GM19023 (cell line): Measurements from ENCODE around the gene TRAPPC5.
"Not testable (repeated sequence)": the region's sequence is repeated elsewhere in the genome, so short reads cannot be mapped to it uniquely, and the experiment has no call there.

Source experiments
- ATAC-seq: cut with Tn5 transposase; IDR thresholded peaks from one replicate; pipeline ENCODE4 v1.9.1; 2021; ENCODE audit warnings: mild to moderate bottlenecking, moderate library complexity; ENCODE audit not compliant: unreplicated experiment

The TRAPPC5 gene

DNA sequence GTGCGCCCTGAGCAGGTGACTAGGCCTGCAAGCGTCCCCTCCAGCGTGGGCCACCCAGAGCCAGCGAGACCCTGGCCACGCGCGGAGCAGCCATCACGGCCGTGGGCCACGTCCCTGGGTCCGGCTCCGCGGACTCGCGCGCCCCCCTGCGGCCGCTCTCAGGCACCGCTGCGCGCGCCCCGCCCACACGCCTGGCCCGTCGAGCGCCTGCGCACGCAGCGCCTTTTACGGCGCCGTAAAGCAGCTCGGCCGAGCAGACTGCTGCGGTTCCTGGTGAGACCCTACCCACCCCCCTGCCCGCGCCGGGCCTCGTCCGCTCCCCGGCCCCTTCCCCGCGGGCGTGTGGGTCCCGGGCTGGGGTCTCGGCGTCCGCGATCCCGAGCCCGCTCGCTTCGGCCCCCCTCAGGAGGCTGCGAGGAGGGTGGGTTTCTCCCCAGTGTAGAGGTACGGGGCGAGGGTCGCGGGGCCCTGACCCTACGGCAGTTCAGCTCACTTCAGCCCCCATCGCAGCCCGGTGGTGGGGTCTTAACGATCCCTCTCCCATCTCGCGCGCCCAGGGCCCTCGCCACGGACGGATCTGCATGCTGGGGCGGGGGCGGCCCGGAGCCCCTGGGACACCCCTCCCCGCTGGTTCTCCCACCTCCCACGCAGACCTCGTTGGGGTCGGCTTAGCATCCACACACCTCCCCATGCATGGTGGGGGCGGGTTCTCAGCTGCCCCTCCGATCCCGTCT is at the start of gene TRAPPC5:
TRAPPC5 (plus strand) TSS at position 228 of the 734 bp plus-strand sequence. CDS start 1,421 bp downstream, outside the sequence.
- ATAC-seq, result peak; percentile 53

- no peak for ATAC-seq
Measured at GRCh38 chr19:7631577-7631976, 49.1 kb upstream of the TRAPPC5 start.

DNA sequence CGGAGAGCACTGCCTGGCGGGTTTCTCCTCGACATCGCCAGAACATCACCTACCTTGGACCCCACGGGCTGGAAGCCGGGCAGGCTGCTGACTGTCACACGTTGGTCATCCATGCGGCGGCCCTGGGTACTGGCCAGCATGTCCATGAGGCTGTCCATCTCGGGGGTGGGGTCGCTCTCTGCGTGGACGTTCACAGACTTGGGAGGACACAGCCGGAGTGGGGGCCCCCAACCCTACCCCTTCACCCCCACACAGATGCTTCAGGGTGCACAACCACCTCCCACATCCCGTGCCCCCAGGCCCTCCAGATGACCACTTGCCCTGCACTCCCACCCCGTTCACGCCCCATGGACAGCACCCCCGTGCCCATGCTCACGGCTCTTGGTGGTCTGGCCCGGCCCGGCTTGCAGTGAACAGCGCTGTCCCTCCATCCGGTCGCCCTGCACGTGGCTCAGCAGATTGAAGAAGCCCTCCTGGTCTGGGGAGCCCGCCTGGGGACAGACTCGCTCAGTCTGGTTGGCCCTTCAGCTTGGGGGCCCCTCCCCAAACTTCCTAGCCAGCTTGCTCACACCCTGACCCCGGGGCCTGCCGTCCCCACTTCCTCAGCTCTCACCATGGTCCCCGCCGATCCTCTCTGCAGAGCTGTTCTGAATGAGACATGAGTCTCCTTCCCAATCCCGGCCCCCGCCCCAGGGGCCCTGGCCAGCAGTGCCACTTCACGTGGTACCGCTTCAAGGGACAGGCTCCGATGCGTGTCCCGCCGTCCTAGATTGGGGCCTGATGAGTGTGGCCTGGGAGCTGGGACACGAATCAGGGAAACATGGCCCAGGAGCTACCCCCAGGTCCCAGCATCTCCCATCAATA is 48.1 kb upstream of the TRAPPC5 start:
- no peak for ATAC-seq

GRCh38 chr19:7633698-7634097 is 46.9 kb upstream of the TRAPPC5 start, which contains the start of gene PCP2:
TSS of gene PCP2 (minus strand) at chr19:7633719. CDS start at chr19:7633457, 262 bp downstream.
- no peak for ATAC-seq

- ATAC-seq, result no peak
Measured at GRCh38 chr19:7635670-7636069, 45.0 kb upstream of the TRAPPC5 start.

- no peak for ATAC-seq
Measured at GRCh38 chr19:7636317-7636690, 44.3 kb upstream of the TRAPPC5 start.

- ATAC-seq, result peak; percentile 69
Measured at GRCh38 chr19:7636691-7637373, 43.8 kb upstream of the TRAPPC5 start, which contains the start of gene STXBP2. TSS of gene STXBP2 (plus strand) at chr19:7637110. CDS start at chr19:7637150, 40 bp downstream.

DNA sequence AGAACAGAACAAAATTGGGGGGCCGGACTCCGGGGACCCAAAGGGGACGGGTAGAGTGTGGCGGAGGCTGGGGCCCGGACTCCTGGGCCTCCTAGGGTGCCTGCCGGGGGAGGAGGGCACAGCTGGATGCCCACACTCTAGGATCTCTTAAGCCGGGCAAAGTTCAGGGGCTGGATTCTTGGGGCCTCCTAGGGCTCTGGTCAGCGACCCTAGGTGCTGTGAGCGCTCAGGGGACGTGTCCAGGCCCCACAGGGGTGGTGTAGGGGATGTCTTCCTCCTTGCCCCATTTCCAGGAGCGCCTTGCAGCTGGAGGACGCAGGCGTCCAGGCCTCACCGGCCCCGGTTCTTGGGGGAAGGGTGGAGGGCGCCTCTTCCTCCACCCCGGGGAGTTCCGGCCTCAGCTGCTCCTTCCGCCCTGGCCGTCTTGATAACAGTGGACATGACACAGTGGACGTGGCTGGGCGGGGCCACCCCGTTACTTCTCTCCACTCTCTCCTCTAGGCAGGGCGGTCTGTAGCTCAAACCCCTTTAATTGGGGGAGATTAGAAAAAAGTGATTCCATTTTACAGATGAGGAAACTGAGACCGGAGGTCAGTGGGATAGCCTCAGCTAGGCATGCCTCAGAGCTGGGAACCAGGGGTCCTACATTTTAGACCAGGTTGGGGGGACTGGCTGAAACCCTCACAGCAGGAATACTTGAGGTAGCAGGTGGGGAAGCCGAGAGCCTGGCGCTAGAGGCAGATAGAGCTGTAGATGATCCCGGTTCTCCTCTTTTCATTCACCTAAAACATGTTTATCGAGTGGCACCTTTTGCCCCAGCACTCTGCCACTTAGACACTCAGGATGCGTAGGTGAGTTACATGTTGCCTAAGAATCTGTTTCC is 43.0 kb upstream of the TRAPPC5 start:
- peak; percentile 9 for ATAC-seq

DNA sequence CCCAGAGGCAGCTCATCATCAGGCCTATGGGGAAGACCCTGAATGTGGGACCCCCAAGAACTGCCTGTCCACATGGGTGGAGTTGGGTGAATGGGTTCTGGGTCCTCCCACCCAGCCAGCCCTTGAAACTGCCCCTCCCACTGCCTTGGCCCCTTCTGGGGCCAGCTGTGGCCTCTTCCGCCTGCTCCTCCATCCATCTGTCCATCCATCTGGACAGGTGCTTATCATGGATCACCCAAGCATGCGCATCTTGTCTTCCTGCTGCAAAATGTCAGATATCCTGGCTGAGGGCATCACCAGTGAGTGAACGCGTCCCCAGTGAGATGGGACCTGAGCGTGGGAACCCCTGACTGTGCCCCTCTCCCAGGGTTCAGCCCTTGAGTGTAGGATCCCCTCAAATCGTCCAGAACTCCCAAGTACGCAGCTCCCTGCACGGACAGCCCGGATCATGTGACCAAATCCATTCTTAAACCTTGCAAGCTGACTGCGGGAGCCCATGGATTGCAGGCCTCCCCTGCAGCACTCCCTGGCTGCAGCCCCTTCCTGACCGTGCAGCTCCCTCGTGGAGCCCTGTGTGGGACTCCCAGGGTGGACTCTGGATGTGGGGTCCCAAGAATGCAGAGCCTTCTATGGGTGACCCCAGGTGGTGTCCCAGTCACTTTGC is 41.7 kb upstream of the TRAPPC5 start:
- no peak for ATAC-seq

DNA sequence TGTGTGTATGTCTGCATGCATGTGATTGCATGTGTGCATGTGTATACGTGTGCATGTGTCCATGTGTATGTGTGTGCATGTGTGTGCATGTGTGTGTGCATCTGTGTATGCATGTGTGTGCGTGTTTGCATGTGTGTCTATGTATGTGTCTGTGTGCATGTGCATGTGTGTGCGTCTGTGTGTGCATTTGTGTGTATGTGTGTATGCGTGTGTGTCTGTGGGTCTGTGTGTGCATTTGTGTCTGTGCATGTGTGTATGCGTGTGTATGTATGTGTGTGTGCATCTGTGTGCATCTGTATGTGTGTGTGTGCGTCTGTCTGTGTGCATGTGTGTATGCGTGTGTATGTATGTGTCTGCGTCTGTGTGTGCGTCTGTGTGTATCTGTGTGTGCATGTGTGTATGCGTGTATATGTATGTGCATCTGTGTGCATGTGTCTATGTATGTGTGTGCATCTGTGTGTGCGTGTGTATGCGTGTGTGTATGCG is 40.7 kb upstream of the TRAPPC5 start:
- ATAC-seq, result no peak

- no peak for ATAC-seq
Measured at GRCh38 chr19:7640803-7641202, 39.8 kb upstream of the TRAPPC5 start.

DNA sequence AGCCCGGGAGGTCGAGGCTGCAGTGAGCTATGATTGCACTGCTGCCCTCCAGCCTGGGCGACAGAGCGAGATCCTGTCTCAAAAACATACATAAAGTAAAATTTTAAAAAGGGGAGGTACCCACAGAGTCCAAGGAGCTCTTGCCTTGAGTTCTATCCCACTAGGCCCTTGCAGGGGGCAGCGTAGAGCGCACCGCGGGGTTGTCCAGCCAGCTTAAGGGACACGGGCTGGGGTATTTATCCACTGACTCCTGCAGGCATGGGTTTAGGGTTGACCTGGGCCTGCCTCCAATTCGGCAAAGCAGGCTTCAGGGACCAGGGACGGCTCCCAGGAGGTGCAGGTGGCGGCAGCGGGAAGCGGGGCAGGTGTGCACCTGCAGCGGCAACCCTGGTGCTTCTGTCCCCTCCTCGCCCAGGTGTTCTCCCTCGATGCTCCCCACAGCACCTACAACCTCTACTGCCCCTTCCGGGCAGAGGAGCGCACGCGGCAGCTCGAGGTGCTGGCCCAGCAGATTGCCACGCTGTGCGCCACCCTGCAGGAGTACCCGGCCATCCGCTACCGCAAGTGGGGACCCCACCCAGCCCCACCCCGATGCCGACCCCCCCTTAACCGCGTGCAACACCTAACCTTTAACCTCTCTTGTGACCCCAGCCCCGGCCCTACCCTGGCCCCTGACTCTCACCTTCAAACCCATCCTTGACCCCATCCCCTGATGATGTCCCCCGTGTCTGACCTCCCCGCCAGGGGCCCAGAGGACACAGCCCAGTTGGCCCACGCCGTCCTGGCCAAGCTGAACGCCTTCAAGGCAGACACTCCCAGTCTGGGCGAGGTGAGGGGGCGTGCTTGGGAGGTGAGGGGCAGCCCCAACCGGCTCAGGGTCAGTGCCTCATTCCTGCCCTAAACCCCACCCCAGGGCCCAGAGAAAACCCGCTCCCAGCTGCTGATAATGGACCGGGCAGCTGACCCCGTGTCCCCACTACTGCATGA is 39.0 kb upstream of the TRAPPC5 start:
- no peak for ATAC-seq

GRCh38 chr19:7642295-7643030 is 38.2 kb upstream of the TRAPPC5 start:
- ATAC-seq, result no peak

- no peak for ATAC-seq
Measured at GRCh38 chr19:7643031-7643415, 37.6 kb upstream of the TRAPPC5 start.

DNA sequence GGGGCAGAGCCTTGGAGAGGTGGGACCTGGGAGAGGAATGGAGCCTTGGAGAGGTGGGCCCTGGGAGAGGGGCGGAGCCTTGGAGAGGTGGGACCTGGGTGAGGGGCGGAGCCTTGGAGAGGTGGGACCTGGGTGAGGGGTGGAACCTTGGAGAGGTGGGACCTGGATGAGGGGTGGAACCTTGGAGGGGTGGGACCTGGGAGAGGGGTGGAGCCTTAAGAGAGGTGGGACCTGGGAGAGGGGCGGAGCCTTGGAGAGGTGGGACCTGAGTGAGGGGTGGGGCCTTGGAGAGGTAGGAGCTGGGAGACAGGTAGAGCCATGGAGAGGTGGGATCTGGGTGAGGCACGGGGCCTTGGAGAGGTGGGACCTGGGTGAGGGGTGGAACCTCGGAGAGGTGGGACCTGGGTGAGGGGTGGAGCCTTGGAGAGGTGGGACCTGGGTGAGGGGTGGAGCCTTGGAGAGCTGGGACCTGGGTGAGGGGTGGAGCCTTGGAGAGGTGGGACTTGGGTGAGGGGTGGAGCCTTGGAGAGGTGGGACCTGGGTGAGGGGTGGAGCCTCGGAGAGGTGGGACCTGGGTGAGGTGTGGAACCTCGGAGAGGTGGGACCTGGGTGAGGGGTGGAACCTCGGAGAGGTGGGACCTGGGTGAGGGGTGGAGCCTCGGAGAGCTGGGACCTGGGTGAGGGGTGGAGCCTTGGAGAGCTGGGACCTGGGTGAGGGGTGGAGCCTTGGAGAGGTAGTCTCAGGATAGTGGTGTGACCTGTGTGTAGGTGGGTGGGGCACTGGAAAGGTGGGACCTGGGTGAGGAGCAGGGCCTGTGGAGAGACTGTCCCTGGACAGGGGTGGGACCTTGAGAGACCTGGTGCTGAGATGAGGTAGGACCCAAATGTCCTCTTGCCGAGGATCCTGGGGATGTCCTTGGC is 36.7 kb upstream of the TRAPPC5 start:
- not testable (repeated sequence) for ATAC-seq

DNA sequence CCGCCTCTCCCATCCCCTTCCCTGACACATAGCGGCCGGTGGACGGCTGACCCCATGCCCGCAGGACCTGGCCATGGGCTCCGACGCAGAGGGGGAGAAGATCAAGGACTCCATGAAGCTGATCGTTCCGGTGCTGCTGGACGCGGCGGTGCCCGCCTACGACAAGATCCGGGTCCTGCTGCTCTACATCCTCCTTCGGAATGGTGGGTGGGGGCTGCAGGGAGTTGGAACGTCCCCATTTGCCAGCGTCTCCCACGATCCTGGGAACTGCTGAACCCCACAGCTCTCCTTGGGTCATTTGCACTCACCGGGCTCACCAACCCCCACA is 36.1 kb upstream of the TRAPPC5 start:
- ATAC-seq, result no peak

DNA sequence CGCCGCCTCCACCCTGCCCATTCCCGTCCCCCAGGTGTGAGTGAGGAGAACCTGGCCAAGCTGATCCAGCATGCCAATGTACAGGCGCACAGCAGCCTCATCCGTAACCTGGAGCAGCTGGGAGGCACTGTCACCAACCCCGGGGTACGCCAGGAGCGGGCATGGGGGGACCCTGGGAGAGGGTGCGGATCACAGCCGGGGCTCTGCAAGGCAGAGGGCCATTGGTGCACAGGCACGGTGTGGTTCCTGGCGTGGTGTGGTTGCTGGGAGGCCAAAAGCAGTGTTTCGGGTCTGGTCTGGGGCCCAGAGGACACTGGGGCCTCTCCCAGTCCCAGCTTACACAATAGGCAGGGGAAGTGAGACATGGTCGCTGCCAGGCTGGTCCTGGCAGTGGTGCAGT is 35.5 kb upstream of the TRAPPC5 start:
- no peak for ATAC-seq
